ENCODE data around the gene AKAP12.

GRCh38 chr6:151303231-151303630 lies 63.5 kb downstream of the AKAP12 start:
- no peak for TF ChIP-seq POLR2A (IDR thresholded peaks at IDR 0.05; ENCODE audit: low read length)
- TF ChIP-seq GATA1 (IDR thresholded peaks at IDR 0.05; ENCODE audit: low read depth, low read length): no peak

Data from erythroblast (primary cell).